ENCODE measurements around the gene PRDM1.

Gene PRDM1

DNA sequence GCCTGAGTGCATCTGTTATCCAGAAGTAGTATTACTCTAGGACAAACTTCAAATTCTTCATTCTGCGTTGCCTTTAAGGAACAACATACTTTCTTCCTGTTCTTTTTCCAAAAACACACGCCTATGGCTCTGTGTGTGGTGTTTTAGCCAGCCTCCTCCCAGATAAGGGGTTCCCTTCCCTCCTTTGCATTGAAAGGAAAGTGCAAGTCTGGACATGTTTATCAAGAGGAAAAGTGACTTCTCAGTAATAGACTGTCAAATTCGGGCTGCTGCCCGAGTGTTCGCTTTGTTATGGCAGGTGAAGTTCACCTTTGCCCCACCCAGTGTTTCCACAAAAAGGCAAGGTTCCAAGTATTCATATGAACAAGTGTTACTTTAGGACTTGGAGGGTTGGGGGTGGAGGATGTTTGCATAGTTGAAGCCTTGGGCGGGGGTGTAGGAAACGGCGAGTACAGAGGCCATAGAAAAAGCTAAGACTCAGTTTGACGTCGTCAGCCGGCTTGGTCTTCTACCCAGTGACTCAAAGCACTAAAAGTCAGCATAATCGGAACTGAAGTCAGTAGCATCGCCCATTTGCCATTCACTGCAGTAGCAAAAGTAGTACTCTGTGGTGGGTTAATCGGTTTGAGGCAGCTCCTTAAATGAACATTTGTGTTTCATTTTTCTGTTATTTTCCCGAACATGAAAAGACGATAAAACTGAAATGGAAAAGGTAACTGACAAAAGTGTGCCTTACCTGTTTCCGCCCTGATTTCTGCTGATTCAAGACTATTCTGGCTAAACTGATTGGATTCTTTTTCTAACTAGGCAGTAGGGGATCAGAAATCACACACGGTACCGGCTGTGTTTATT is 12.5 kb downstream of the PRDM1 start:
- no peak for DNase-seq

DNA sequence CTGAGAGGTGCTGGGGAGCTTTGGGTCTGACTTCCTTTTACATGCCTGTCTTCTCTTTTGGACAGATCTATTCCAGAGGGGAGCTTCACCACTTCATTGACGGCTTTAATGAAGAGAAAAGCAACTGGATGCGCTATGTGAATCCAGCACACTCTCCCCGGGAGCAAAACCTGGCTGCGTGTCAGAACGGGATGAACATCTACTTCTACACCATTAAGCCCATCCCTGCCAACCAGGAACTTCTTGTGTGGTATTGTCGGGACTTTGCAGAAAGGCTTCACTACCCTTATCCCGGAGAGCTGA is 13.1 kb downstream of the PRDM1 start:
- no peak for DNase-seq

GRCh38 chr6:106100755-106101154 is 14.6 kb downstream of the PRDM1 start:
- no peak for DNase-seq

- no peak for DNase-seq
Measured at GRCh38 chr6:106101466-106101865, 15.3 kb downstream of the PRDM1 start.

- no peak for DNase-seq
Measured at GRCh38 chr6:106102034-106102433, 15.9 kb downstream of the PRDM1 start.

- DNase-seq: no peak
Measured at GRCh38 chr6:106102967-106103727, 17.0 kb downstream of the PRDM1 start.

DNA sequence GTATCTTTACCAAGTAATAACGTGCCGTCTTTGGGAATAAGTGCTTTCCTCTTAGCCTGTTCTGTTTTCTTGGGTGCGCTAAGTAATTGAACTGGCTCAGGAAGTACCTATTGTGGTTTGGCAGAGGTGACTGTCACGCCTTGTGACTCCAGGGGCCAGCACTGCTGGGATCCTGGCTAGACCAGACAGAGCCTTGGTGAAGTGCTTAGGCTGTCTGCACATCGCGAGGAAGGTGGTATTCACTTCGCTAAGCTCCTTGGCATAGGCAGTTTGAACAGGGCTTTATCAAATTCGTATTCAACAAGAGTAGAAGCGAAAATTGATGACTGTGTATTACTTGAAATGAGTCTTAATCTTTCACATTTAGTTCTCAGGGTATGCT is 17.6 kb downstream of the PRDM1 start:
- no peak for DNase-seq

- no peak for DNase-seq
Measured at GRCh38 chr6:106104476-106104875, 18.3 kb downstream of the PRDM1 start.

DNA sequence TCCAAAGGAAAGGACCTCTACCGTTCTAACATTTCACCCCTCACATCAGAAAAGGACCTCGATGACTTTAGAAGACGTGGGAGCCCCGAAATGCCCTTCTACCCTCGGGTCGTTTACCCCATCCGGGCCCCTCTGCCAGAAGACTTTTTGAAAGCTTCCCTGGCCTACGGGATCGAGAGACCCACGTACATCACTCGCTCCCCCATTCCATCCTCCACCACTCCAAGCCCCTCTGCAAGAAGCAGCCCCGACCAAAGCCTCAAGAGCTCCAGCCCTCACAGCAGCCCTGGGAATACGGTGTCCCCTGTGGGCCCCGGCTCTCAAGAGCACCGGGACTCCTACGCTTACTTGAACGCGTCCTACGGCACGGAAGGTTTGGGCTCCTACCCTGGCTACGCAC is 18.8 kb downstream of the PRDM1 start:
- DNase-seq: no peak

DNA sequence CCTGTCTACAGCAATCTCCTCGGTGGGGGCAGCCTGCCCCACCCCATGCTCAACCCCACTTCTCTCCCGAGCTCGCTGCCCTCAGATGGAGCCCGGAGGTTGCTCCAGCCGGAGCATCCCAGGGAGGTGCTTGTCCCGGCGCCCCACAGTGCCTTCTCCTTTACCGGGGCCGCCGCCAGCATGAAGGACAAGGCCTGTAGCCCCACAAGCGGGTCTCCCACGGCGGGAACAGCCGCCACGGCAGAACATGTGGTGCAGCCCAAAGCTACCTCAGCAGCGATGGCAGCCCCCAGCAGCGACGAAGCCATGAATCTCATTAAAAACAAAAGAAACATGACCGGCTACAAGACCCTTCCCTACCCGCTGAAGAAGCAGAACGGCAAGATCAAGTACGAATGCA is 19.4 kb downstream of the PRDM1 start:
- DNase-seq: no peak

- no peak for DNase-seq
Measured at GRCh38 chr6:106106276-106107042, 20.3 kb downstream of the PRDM1 start.

GRCh38 chr6:106107043-106107613 is 21.0 kb downstream of the PRDM1 start:
- DNase-seq: no peak

- no peak for DNase-seq
Measured at GRCh38 chr6:106108129-106108528, 22.0 kb downstream of the PRDM1 start.

- no peak for DNase-seq
Measured at GRCh38 chr6:106109029-106109428, 22.9 kb downstream of the PRDM1 start.

GRCh38 chr6:106110164-106110826 is 24.2 kb downstream of the PRDM1 start:
- no peak for DNase-seq

GRCh38 chr6:106112433-106112832 is 26.3 kb downstream of the PRDM1 start:
- no peak for DNase-seq

GRCh38 chr6:106113256-106113959 is 27.3 kb downstream of the PRDM1 start:
- DNase-seq: no peak

DNA sequence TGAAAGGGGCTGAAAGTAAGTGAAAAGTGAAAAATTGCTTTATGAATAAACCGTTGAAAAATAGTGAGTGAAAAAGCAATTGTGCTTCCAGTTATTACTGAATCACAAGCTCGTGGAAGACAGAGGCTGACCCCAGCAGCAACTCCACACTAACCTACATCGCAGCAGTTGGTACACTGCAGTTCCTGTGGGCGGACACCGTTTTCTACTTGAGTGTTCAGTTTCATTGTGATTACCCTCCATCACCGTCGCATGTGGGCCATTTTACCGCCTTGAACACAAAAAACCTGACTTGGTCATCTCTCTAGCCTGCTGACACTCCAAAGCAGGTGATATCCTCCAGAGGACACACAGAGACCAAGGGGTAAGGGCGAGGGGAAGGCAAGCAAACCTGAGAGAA is 28.4 kb downstream of the PRDM1 start:
- DNase-seq: no peak

DNA sequence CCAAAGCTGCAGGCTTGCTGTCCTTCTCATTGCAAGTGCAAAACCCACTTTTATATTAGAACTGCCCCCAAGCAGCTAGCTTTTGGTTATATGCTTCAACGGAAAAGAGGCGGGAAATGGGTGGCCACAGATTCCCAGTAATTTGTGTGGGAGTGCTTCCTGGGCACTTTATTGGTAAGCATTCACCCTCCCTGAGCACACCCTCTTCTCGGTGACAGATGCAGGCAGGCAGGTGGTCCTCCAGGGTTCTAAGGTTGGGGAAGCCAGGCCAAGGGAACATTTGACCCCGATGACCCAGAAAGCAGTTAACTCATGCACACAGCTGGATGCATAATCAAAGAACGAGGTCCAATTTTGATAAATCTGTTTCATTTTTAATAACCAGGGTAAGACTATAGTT is 29.1 kb downstream of the PRDM1 start:
- DNase-seq: no peak

DNA sequence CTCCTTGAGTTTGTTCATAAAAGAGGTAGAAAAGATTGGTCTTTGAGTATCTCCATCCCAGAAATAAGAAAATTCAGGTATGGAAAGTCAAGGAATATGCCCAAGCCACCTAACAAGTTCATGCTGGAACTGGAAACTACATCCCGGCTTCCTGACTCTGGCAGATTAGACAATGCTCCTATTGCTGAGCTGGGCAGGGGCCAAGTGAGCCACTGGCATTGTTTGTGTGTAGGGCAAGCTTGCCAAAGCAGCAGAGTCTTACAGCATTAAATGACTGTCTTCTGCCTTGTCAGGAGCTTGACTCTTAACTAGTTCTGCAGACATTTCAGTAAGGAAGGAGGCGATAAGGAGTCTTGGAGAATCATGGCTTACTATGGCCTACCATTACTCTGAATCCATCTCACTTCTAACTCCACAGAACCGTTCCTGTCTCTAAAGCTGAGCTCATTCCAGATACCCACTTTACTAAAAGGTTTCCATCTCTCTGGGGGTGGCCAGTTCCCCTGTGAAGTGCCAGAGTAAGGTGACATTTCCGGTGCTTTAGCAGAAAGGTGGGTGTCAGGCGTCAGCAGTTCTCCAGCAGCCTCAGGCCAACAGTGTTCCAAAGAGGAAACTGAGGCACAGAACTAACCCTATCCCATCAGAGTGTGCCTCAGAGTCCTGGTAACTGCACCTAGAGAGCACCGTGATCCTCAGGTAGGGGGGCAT is 30.1 kb downstream of the PRDM1 start:
- DNase-seq: no peak

DNA sequence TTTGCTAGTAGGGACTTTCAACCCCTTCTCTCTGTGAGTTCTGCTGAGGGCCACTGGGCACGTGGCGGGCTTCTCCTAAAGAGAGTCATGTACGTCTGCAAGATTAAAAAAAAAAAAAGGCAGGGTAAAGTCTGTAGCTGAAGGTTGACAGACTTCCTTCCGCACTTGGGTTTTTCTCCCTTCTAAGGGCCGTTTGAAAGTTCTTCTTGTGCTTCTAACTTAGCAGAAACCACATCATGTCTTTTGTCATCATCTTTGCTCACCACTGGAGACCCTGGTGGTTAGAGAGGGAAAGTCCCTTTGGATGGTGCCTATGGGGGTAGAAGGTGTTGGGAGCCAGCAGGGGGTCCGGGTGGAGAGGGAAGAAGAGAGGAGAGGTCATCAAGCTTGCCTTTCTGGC is 31.4 kb downstream of the PRDM1 start:
- peak; percentile 74 for DNase-seq

Measured in GF-D8 (cell line).